GM21381 (cell line): ENCODE data around the gene RSPH10B2.
"Not testable (repeated sequence)": the region's sequence is repeated elsewhere in the genome, so short reads cannot be mapped to it uniquely, and the experiment has no call there.

Source experiments
- ATAC-seq: cut with Tn5 transposase; IDR thresholded peaks from one replicate; pipeline ENCODE4 v1.9.1; 2021; ENCODE audit warnings: mild to moderate bottlenecking, moderate library complexity; ENCODE audit not compliant: unreplicated experiment

Gene RSPH10B2

GRCh38 chr7:6837081-6837480 lies 83.2 kb downstream of the RSPH10B2 start:
- not testable (repeated sequence) for ATAC-seq

GRCh38 chr7:6842278-6842921 lies 88.5 kb downstream of the RSPH10B2 start:
- not testable (repeated sequence) for ATAC-seq

- ATAC-seq = not testable (repeated sequence)
Measured at GRCh38 chr7:6843092-6843491, 89.2 kb downstream of the RSPH10B2 start.

- not testable (repeated sequence) for ATAC-seq
Measured at GRCh38 chr7:6843654-6844053, 89.8 kb downstream of the RSPH10B2 start.

DNA sequence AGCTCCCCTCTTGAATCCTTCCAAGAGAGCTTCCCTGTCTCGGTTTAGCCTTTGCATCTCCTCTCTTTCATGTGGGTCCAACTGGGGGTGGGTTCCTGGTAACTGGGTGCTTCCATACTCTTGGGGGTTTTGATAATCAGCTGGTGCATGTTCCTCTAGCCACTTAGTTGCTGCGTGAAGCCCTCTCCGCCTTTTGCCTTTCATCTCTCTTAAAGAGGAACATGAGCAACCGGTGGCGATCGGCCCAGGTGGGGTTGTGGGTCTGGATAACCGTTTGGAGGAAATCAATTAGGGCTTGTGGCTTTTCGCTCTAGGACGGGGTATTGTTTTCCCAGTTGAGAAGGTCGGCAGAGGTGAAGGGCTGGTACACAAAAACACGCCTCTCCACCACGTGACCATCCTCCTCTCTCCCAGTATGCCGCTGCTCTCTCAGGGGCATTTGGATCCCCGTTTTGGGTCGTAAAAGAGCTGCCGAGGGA lies 92.1 kb downstream of the RSPH10B2 start:
- not testable (repeated sequence) for ATAC-seq

GRCh38 chr7:6847751-6848150 lies 93.8 kb downstream of the RSPH10B2 start:
- ATAC-seq = not testable (repeated sequence)
